HG03159 (cell line): ENCODE results near the gene ELK4.

ENCODE experiments used
- ATAC-seq: cut with Tn5 transposase; IDR thresholded peaks from one replicate; pipeline ENCODE4 v1.9.1; 2021; ENCODE audit warnings: mild to moderate bottlenecking, moderate library complexity; ENCODE audit not compliant: unreplicated experiment

The ELK4 gene

GRCh38 chr1:205568135-205568468 is 63.7 kb downstream of the ELK4 start:
- no peak for ATAC-seq

DNA sequence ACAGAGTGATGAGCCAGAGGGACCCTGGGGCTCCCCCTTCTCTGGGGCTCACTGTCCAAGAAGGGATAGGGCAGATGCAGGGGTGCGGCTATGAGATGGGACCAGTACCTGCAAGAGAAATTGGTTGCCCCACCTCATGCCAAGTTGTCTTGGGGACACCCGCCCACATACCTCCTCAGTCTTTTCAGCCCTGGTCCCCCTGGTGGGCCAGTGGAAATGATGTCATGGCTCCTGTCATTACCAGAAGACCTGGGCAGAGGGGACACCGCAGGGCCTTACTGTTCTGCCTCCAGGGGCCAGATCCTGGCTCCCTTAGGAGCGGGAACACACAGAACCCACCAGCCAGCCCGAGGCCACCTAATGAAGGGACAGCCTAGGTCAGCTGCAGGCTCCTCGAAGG is 64.1 kb downstream of the ELK4 start:
- no peak for ATAC-seq

GRCh38 chr1:205565799-205566198 is 66.0 kb downstream of the ELK4 start:
- ATAC-seq = no peak

DNA sequence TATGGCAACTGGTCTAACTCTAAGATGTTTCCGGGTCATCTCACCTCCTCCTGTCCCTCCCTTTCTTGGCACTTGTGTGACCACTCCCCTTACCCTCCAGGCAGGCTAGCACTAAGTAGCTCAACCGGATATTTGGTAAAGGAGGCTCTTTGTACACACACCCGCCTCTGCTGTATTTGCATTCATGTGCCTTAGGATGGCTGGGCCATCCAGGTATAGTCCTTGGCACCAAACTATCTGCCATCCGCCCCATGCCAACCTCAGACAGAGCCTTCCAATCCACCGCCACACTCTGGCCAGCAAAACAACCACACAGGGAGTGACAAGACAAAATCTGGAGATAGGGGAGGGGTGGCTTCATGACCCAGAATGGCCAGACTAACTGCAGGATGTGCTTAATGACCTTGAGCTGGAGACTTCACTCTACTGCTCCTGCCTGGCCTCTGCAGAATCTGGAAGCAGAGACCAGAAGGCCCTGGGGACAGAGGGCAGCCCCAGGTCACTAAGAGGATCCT is 67.8 kb downstream of the ELK4 start:
- no peak for ATAC-seq

DNA sequence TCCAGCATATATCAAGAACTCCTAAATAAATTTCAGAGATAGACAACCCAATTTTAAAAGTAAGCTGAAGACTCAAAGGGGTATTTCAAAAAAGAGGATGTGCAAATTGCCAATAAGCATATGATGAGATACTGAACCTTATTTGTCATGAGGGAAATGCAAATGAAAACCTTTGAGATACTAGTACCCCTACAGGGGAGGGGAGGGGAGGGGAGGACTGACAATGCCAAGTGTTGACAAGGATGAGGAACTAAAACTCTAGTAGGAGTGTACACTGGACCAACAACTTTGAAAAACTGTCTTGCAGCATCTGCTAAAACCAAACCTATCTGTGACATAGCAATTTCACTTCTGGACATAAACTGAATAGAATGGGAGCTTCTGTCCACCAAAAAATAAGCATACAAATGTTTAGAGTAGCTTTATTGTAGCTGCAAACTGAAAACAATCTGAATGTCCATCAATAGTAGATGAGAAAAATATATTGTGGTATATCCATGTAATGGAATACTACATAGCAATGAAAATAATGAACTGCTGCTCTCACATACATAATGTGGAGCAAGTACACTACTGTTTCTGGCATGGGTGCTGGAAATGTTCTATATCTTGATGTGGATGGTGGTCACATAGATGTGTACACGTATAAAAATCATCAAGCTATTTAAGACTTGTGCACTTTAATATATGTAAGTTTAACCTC is 70.2 kb downstream of the ELK4 start:
- ATAC-seq = no peak
